NCI-H2081 (cell line): ENCODE measurements around the gene SLC2A4.
"Not testable (repeated sequence)": the region's sequence is repeated elsewhere in the genome, so short reads cannot be mapped to it uniquely, and the experiment has no call there.

Experiments
- DNase-seq, 2 experiments: peaks; one replicate each; lab custom pipeline; 2025; lab: John Stamatoyannopoulos, UW

Gene SLC2A4

DNA sequence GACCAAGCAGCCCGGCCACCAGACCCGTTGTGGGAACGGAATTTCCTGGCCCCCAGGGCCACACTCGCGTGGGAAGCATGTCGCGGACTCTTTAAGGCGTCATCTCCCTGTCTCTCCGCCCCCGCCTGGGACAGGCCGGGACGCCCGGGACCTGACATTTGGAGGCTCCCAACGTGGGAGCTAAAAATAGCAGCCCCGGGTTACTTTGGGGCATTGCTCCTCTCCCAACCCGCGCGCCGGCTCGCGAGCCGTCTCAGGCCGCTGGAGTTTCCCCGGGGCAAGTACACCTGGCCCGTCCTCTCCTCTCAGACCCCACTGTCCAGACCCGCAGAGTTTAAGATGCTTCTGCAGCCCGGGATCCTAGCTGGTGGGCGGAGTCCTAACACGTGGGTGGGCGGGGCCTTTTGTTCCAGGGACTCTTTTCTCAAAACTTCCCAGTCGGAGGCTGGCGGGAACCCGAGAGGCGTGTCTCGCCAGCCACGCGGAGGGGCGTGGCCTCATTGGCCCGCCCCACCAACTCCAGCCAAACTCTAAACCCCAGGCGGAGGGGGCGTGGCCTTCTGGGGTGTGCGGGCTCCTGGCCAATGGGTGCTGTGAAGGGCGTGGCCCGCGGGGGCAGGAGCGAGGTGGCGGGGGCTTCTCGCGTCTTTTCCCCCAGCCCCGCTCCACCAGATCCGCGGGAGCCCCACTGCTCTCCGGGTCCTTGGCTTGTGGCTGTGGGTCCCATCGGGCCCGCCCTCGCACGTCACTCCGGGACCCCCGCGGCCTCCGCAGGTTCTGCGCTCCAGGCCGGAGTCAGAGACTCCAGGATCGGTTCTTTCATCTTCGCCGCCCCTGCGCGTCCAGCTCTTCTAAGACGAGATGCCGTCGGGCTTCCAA lies at the start of gene SLC2A4:
Gene SLC2A4, plus strand, starts transcription at position 645 of the 879 bp plus-strand sequence. Its CDS starts 217 bp downstream, at position 862.
- DNase-seq = peak; percentile 69 to 80

GRCh38 chr17:7232114-7232513 lies 49.4 kb upstream of the SLC2A4 start:
- DNase-seq = no peak

DNA sequence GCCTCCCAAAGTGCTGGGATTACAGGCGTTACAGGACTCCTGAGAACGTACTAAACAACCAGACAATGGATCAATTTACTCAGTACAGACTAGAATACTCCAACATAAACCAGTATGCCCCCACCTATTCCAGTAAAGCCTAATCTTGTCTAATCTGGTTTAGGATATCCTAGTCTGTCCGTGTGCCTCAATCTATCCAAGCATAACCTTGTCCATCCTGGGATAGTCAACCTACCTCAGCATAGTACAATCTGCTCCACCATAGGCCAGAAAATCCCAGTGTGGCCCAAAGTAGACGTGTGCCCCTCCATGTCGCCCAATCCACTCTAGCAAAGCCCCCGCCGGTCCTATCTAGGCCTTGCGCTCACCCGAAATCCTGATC lies 47.8 kb upstream of the SLC2A4 start:
- no peak for DNase-seq

- peak; percentile 79 to 82 for DNase-seq
Measured at GRCh38 chr17:7234083-7234951, 47.2 kb upstream of the SLC2A4 start, which contains the start of gene DVL2. Gene DVL2 (minus strand): TSS chr17:7234517. CDS start chr17:7234262, 255 bp downstream.

DNA sequence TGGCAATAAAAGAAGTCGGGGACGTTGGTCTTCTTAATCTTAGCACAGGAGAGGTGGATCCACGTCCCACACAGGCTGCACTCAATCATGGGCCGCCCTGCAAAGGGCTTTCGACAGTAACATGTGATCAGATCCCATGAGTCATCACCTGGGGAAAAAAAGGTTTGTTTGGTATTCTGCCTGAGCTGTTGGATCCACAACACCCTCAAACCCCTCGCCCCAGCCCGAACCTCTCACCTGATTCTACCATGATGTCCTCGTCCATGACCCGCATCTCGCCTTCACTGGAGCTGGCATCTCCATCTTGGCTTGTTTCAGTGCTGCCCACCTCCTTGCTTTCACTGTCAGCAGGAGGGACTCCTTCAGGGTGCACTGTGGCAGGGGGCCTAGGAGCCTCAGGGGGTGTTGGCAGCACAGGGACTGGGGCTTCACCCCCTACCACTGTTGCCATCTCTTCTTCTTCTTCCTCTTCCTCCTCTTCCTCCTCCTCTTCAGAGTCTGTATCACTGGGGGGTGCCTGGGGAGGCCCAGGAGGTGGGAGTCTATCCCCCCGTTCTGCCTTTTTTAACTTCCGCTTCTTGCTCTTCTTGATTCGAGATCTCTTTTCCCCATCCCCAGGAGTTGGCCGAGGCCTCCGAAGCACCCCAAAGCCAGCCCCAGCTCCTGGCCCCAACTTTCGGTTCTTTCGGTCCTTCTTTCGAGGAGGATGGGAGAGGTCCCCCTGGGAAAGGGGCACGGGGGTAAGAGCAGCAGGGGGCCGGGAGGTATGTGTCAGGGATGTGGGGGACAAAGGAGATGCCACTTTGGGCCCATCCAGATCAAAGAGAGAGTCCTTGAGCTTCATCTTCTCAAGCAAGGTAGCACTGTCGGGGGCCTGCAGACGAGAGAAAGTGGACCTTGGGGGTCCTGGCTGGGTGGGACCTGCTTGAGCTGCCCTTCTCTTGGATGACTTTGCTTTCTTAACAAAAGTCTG lies 45.5 kb upstream of the SLC2A4 start:
- DNase-seq = no peak

GRCh38 chr17:7236808-7237207 lies 44.7 kb upstream of the SLC2A4 start:
- DNase-seq = no peak

DNA sequence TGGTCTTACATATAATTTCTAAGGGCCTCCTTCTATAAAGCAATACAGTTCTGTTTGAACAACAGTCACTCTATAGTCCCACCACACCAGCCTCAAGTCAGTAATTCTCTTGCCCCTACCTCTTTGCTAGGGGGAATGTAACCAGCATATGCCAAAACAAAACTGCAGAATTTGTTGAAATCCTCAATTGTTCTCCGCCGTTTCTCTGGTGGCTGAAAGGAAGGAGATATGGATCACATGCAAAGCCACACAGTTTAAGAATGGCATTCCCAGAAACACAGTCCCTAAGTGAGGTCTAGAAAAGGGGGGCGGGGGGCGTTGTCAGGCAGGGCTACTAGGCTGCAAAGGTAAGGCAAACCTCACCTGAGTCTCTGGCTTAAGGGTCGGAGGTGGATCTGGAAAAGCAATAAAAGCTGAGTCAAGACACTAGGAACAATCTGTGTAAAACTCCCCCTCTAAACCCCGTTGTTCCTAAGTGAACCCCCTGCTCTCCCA lies 44.2 kb upstream of the SLC2A4 start:
- no peak for DNase-seq

DNA sequence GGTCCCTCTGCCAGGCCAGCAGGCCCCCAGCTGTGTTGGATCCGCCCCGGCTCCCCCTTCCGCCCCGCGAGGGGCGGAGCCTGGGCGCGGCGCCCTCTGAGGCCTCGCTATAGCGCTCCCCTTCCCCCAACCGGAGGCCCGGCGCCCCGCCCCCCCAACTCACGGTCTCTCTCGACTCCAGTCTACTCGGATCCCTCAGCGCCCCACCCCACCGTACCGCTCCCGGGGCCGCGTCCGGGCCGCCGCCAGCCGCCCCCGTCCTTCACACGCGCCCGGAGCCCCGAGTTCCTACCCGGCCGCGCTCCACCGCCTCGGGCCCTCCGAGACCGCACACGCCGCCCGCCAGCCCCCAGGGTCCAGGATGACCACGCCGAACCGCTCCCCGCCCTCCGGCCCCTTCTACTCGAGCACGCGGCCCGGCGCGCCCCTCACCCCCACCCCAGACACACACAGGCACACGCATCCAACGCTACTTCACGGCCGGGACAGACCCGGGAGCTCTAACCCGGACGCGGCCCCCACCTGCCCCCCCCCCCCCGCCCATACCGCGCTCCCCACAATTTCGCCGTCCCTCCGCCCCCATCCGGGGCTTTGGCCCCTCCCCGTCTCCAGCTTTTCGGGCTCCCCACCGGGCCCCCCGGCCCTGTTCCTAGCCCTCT lies 43.6 kb upstream of the SLC2A4 start:
- DNase-seq = peak; percentile 34 to 65

GRCh38 chr17:7238420-7239090 lies 43.0 kb upstream of the SLC2A4 start:
- DNase-seq = no peak

- peak; percentile 94 to 97 for DNase-seq
Measured at GRCh38 chr17:7239091-7240027, 42.2 kb upstream of the SLC2A4 start, which contains the start of gene PHF23. Gene PHF23 (minus strand): TSS chr17:7239457. CDS start chr17:7239279, 178 bp downstream.

DNA sequence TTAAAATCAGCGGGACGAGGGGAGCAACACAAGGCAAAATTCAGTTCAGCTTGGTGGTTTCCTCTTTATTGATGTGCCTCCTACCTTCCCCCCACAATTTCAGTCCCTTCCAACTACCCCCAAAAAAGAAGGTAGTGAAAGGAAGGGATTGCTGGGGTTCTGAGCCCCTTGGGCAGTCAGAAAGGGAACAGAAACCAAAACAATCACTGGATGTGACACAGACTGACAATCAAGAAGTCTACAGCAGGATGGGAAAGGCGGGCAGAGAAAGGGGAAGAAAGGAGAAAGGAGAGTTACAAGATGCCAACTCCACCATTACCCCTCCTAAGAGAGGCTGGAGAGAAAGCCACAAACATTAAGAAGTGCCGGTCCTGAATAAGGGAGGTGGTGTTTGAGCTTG lies 41.1 kb upstream of the SLC2A4 start:
- peak in 1 of 2 experiments; percentile 7 for DNase-seq

DNA sequence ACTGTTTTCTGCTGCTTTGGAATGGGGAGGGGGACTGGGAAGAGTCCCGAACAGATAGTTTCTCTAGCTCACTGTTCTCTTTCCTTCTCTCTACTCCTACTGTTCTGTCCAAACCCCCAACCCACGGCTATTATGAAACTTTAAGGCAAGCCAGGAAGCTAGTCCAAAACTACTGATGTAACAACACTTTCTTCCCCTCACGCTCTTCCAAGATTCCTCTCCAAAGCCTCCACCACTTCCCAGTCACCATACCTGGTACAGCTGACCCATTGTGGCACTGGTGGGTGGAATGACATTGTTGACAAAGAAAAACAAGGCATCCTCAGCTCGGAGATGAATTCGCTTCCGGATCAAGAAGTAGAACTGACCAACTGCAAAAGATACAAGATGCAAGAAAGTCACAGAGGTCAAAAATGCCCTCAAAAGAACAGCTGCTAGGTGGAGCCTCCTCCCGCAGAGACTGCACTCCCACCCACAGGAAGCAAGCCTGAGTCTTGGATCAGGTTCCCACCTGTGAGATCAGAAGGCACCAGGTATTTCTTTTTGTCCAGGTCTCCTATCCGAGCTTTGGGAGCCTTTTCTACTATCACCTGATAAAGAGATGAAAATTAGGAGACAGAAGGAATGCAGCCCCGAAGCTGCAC lies 40.3 kb upstream of the SLC2A4 start:
- DNase-seq = peak in 1 of 2 experiments; percentile 33

GRCh38 chr17:7241783-7242716 lies 39.5 kb upstream of the SLC2A4 start, which contains the start of gene GABARAP:
Gene GABARAP (minus strand): TSS chr17:7242449. CDS start chr17:7242330, 119 bp downstream.
- peak; percentile 68 to 83 for DNase-seq

- DNase-seq = peak; percentile 87 to 93
Measured at GRCh38 chr17:7242717-7243452, 38.6 kb upstream of the SLC2A4 start.

DNA sequence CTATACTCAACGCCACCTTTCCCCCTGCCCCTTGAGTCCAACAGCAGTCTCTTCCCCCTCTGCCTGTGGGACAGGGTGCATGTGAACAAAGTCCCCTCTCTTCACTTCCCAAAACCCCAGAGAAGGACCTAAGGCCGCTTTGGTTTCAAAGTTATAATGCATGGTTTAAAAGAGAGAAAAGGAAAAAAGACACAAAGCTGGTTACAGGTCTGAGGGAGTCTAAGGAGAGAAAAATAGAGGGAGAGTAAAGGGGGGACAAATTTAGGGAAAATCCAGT lies 38.1 kb upstream of the SLC2A4 start:
- no peak for DNase-seq

- DNase-seq = not testable (repeated sequence)
Measured at GRCh38 chr17:7243838-7244237, 37.7 kb upstream of the SLC2A4 start.

- no peak for DNase-seq
Measured at GRCh38 chr17:7246779-7247178, 34.7 kb upstream of the SLC2A4 start.
